NCI-H146 (cell line): ENCODE data around the gene PSG11.
"Not testable (repeated sequence)": the region's sequence is repeated elsewhere in the genome, so short reads cannot be mapped to it uniquely, and the experiment has no call there.

Source experiments
- DNase-seq: peaks from one replicate; lab custom pipeline; 2025; lab: John Stamatoyannopoulos, UW

PSG11 gene

DNA sequence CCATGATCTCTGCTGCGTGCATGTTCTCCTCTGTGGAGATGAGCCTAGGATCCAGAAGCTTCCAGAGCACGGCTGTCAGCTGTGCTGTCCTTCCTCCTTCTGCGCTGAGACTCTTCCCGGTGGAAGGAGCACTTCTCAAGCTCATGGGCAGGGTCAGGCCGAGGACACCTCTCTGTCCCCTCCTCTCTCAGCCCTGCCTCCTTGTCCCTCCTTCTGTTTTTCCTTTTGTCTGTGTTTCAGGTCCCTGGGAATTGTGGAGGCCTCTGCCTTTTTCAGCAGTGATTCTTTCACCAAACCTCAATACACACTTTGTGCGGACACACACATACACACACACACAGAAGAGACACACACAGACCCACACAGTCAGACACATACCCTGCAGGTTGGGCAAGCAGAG lies at the start of gene PSG11:
Gene PSG11 (minus strand): TSS at position 101 of the 400 bp plus-strand sequence. CDS start 97 bp downstream, at position 4.
- not testable (repeated sequence) for DNase-seq

DNA sequence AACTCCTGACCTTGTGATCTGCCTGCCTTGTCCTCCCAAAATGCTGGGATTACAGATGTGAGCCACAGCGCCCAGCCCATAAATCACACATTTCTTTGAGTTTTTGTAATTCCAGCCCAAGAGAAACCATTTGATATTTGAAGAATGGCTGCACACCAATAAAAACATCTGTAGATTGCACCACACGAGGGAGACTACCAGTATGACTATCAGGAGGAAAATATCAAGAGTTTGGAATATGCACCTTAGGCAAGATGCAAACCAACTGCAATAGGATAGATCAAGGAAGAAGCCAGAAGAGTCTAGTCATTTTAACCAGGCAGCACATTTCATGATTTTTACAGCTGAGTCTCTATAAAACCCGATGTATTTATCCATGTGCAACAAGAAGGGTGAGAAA lies 36.1 kb upstream of the PSG11 start:
- not testable (repeated sequence) for DNase-seq

DNA sequence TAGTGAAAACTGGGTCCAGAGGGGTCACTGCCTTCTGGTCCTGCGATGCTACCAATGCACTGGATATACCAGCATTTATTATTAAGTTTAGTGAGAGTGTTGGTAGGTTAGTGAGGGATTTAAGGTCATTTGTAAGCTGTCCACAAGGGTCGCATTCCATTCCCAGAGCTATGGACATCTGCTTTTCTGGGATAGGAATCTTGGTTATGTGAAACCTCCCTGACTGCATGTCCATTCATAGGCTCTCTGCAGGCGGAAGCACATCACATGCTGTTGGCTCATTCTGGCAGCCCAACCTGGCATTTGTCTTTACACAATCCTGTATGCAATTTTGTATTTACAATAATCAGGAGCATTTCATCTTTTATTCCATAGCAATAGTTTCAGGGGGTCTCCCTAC lies 35.1 kb upstream of the PSG11 start:
- not testable (repeated sequence) for DNase-seq

DNA sequence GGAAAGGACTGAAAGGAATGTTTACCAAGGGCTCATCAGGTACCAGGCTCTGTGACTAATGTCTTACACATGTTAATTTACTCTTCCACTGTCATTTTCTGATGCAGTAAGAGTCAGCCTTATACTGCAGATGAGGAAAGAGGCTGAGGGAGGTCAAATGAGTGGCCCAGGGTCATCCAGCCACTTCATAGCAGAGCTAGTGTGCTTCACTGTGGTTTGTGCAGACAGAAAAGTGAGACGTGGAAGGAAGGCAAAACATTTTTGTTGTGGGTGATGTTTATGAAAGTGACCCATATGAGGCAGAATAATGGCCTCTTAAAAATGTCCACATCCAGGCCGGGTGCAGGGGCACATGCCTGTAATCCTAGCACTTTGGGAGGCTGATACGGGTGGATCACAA lies 34.0 kb upstream of the PSG11 start:
- DNase-seq = not testable (repeated sequence)

DNA sequence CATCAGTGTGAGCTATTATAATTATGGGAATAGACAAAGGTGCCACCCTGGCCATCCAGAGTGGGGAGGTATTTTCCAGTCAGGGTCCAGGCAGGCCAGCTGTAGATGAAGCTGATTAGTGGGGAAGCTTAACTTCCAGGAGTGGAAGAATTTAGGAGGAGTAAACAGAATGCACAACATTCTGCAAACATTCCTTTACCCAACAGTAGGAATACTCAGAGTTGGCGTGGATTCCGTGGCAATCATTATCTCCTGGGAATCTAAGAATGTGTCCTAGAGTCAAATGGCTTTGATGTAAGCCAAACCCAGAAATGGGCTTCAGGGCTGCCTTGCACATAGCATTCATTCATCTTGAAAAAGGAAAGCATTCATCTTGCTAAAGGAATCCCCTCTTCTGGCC lies 33.2 kb upstream of the PSG11 start:
- not testable (repeated sequence) for DNase-seq

- DNase-seq = not testable (repeated sequence)
These were observed 32.2 kb upstream of the PSG11 start for GRCh38 chr19:43058440-43058839.

DNA sequence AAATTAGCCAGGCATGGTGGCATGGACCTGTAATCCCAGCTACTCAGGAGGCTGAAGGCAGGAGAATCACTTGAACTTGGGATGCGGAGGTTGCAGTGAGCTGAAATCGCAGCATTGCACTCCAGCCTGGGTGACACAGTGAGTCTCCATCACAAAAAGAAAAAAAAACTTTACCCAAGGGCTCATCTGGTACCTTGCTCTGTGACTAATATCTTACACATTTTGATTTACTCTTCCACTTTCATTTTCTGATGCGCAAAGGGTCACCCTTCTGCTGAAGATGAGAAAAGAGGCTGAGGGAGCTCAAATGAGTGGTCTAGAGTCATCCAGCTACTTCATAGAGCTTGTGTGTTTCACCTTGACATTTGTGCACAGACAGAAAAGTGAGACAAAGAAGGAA lies 21.7 kb upstream of the PSG11 start:
- DNase-seq = not testable (repeated sequence)

- not testable (repeated sequence) for DNase-seq
These were observed 20.3 kb upstream of the PSG11 start for GRCh38 chr19:43046578-43046977.

GRCh38 chr19:43043492-43044180 lies 17.4 kb upstream of the PSG11 start:
- not testable (repeated sequence) for DNase-seq

- DNase-seq = not testable (repeated sequence)
These were observed 5.4 kb upstream of the PSG11 start for GRCh38 chr19:43031645-43032044.

GRCh38 chr19:43028866-43029265 lies 2.6 kb upstream of the PSG11 start:
- no peak for DNase-seq

DNA sequence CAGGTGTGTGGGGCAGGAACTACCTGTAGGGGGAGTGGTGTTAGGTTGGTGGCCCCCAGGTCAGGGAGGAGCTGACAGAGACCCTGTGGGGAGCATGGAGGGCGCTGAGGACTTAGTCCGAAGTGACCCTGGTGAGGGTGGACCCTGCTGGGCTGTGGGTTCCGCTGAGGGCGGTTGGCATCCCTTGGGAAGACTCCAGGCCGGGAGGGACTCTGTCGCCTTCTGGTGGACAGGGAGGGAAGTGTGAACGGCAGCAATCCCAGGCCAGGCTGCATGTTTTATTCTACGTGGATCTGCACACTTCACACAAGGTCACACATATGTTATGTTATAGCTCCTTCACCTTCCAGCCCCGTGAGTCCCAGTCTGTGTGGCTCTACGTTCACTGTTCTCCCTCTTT lies 1.7 kb upstream of the PSG11 start:
- not testable (repeated sequence) for DNase-seq

- not testable (repeated sequence) for DNase-seq
These were observed 792 bp upstream of the PSG11 start for GRCh38 chr19:43027061-43027460.

DNA sequence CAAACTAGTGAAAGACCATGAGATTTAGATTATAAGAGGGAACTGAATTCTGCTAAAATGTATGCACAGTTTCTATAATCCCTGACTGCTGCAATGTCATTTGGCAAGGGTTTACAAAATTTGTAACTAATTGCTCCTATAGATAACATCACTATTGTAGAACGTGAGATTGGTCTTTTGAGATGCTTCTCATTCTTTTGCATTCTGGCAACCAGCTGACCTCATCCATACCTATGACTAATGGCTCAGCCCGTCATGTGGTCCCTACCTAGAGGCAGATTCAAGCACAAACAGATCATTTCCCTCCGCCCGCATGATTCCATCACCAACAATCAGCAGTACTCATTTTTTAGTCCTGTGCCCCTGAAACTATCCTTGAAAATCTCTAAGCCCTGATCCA lies 4.2 kb downstream of the PSG11 start:
- DNase-seq = not testable (repeated sequence)

DNA sequence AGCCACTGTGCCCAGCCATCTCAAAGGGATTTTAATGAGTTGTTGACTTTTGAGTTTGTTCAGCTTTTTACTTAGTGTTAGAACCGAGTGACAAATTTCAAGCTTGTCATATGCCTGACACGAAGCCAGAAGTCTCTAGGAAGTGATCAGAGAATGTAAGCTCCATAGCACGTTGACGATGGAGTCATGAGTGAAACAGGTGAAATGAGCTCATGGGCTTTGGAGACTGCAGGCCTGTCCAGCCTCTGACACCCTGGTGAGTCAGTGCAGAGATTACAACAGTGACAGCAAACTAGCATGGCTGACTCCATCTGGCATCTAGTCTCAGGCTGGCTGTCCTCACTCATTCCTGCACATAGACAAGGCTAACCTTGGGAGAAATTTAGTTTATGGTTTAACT lies 4.6 kb downstream of the PSG11 start:
- not testable (repeated sequence) for DNase-seq

DNA sequence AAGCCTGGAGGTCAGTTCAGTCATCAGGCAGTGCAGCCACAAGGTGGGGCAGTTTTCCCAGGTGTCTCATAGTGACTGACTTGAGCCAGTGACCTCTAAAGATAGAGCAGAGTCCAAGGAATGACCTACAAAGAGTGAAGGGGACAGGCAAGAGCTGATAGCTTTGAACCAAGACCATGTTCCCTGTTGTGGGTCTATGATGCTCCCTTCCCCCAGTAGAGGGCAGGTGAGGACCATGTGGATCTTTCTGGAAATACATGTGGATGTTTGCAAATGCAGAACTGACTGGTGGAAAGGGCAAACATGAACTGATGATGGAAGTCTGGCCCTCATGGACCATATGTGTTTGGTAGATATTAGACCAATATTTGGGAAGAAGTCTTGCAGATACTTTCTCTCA lies 6.7 kb downstream of the PSG11 start:
- DNase-seq = not testable (repeated sequence)

DNA sequence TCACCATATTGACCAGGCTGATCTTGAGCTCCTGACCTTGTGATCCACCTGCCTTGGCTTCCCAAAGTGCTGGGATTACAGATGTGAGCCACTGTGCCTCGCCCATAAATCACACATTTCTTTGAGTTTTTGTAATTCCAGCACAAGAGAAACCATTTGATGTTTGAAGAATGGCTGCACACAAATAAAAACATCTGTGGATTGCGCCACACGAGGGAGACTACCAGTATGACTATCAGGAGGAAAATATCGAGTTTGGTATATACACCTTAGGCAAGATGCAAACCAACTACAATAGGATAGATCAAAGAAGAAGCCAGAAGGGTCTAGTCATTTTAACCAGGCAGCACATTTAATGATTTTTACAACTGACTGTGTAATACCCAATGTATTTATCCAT lies 20.4 kb downstream of the PSG11 start:
- not testable (repeated sequence) for DNase-seq

DNA sequence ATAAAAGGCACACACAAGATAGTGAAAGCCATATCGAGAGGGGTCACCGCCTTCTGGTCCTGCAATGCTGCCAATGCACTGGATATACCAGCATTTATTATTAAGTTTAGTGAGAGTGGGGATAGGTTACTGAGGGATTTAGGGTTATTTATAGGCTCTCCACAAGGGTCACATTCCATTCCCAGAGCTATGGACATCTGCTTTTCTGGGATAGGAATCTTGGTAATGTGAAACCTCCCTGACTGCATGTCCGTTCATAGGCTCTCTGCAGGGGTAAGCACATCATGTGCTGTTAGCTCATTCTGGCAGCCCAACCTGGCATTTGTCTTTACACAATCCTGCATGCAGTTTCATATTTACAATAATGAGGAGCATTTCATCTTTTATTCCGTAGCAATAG lies 21.4 kb downstream of the PSG11 start:
- DNase-seq = not testable (repeated sequence)

GRCh38 chr19:43003634-43004033 lies 22.6 kb downstream of the PSG11 start:
- not testable (repeated sequence) for DNase-seq

DNA sequence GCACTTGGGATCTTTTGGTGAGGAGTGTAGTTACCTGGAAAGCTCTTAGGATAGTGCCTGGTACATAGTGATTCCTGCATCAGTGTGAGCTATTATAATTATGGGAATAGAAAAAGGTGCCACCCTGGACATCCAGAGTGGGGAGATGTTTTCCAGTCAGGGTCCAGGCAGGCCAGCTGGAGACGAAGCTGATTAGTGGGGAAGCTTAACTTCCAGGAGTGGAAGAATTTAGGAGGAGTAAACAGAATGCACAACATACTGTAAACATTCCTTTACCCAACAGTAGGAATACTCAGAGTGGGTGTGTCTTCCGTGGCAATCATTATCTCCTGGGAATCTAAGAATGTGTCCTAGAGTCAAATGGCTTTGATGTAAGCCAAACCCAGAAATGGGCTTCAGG lies 23.3 kb downstream of the PSG11 start:
- DNase-seq = not testable (repeated sequence)

DNA sequence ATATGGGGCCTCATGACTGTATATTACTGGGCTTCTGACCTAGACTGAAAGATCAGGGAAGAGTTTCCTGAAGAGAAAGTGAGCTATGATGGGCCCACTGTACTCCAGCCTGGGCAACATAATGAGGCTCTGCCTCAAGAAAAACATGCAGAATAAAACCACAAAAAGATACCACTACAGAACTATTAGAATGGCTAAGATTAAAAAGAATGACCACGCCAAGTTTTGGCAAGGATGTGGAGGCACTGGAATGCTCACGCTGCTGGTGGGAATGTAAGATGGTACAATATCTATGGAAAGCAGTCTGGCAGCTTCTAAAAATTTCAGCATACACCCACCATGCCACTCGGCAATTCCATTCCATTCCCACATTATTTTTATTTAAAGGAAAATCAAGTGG lies 30.1 kb downstream of the PSG11 start:
- not testable (repeated sequence) for DNase-seq

DNA sequence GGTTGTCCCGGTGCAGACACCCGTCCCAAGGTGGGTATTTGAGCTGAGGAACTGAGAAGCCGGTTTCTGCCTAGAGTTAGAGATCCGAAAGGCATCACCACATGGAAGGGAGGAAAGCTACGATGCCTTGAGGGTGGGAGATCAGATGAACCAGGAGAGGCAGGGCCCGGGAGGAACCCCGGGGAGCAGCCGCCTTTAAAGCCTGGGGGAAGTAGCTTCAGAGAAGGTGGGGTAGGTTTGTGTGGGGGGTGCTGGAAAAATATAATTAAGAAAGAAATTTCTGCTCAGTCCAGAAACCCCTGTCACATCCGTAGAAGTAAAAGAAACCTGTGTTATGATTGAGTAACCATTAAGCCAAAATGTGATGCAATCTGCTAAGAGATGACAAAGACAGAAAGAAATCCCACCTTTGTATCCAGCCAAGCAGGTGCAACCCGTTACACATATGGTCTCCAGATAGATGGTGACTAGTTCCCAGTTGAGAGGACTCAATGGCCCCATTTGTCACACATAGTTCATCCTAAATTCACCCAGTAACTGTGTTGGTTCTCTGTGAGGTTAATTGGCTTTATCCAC lies 34.2 kb downstream of the PSG11 start:
- not testable (repeated sequence) for DNase-seq

- no peak for DNase-seq
These were observed 36.4 kb downstream of the PSG11 start for GRCh38 chr19:42989851-42990250.

GRCh38 chr19:42989186-42989585 lies 37.1 kb downstream of the PSG11 start:
- not testable (repeated sequence) for DNase-seq
